ENCODE data around the gene PRAME.
A peak's percentile ranks its signal among the peaks of the same experiment; 100 is the strongest.
"Not testable (repeated sequence)": the region's sequence is repeated elsewhere in the genome, so short reads cannot be mapped to it uniquely, and the experiment has no call there.

Gene PRAME

GRCh38 chr22:22558972-22559603 lies at the start of gene PRAME:
Gene PRAME, minus strand, starts transcription at chr22:22559265. Its CDS starts 2,433 bp downstream, at chr22:22556832.
- peak; percentile 59 for DNase-seq

- not testable (repeated sequence) for DNase-seq
Measured at GRCh38 chr22:22608022-22608421, 49.0 kb upstream of the PRAME start.

- no peak for DNase-seq
Measured at GRCh38 chr22:22605074-22605404, 46.0 kb upstream of the PRAME start.

- no peak for DNase-seq
Measured at GRCh38 chr22:22604326-22605073, 45.4 kb upstream of the PRAME start.

- DNase-seq, result no peak
Measured at GRCh38 chr22:22603470-22603947, 44.4 kb upstream of the PRAME start.

GRCh38 chr22:22600531-22601261 lies 41.6 kb upstream of the PRAME start:
- no peak for DNase-seq

- no peak for DNase-seq
Measured at GRCh38 chr22:22599248-22599647, 40.2 kb upstream of the PRAME start.

- no peak for DNase-seq
Measured at GRCh38 chr22:22598144-22598543, 39.1 kb upstream of the PRAME start.

GRCh38 chr22:22595001-22595835 lies 36.2 kb upstream of the PRAME start:
- DNase-seq, result no peak

GRCh38 chr22:22593964-22594656 lies 35.0 kb upstream of the PRAME start:
- peak; percentile 48 for DNase-seq

- DNase-seq, result no peak
Measured at GRCh38 chr22:22593250-22593649, 34.2 kb upstream of the PRAME start.

GRCh38 chr22:22591348-22592299 lies 32.6 kb upstream of the PRAME start:
- DNase-seq, result no peak

- DNase-seq, result no peak
Measured at GRCh38 chr22:22590136-22590891, 31.2 kb upstream of the PRAME start.

GRCh38 chr22:22588485-22589164 lies 29.6 kb upstream of the PRAME start:
- DNase-seq, result no peak

GRCh38 chr22:22587577-22588188 lies 28.6 kb upstream of the PRAME start:
- no peak for DNase-seq

- DNase-seq, result no peak
Measured at GRCh38 chr22:22584722-22585121, 25.7 kb upstream of the PRAME start.

GRCh38 chr22:22583030-22583429 lies 24.0 kb upstream of the PRAME start:
- no peak for DNase-seq

- not testable (repeated sequence) for DNase-seq
Measured at GRCh38 chr22:22581524-22581923, 22.5 kb upstream of the PRAME start.

All from CD4-positive, alpha-beta T cell treated with Interleukin-15 for 1 hour (primary cell).